ENCODE data around the gene ZNF367.

The ZNF367 gene

GRCh38 chr9:96453625-96454024 lies 35.5 kb upstream of the ZNF367 start:
- Histone ChIP-seq H3K9ac (no peak overlapping the region), H2AFZ (no peak overlapping the region), H3K36me3 (ENCODE audit: control insufficient read depth, insufficient read depth, low read length) (no peaks in the 10 kb centered on the region), H3K79me2 (no peaks in the 10 kb centered on the region), H3K9me3 (ENCODE audit: control insufficient read depth, low read length) (no peaks in the 10 kb centered on the region), H3K27ac (no peak overlapping the region), H3K27me3 (ENCODE audit: control insufficient read depth, insufficient read depth, low read length) (no peaks in the 10 kb centered on the region), H3K4me2 (ENCODE audit: low read length) (no peak overlapping the region), H3K4me1 (no peaks in the 10 kb centered on the region), H3K4me3 (ENCODE audit: low read depth, low read length) (no peak overlapping the region)
- peak; percentile 9 for TF ChIP-seq CTCF (IDR thresholded peaks at IDR 0.05)

GRCh38 chr9:96450613-96451528 lies 32.7 kb upstream of the ZNF367 start:
- H3K4me2 ChIP-seq (ENCODE audit: low read length) = peak overlapping the region; percentile 78
- no peaks in the 10 kb centered on the region for H3K4me1 ChIP-seq
- H3K9me3 ChIP-seq (ENCODE audit: control insufficient read depth, low read length) = no peaks in the 10 kb centered on the region
- TF ChIP-seq CTCF (IDR thresholded peaks at IDR 0.05) = no peak
- H3K4me3 ChIP-seq (ENCODE audit: low read depth, low read length) = peak overlapping the region; percentile 54
- no peaks in the 10 kb centered on the region for H3K79me2 ChIP-seq
- peak overlapping the region; percentile 57 for H2AFZ ChIP-seq
- H3K9ac ChIP-seq = no peak overlapping the region
- no peaks in the 10 kb centered on the region for H3K36me3 ChIP-seq (ENCODE audit: control insufficient read depth, insufficient read depth, low read length)
- H3K27ac ChIP-seq = no peak overlapping the region
- H3K27me3 ChIP-seq (ENCODE audit: control insufficient read depth, insufficient read depth, low read length) = no peaks in the 10 kb centered on the region

GRCh38 chr9:96449845-96450612 lies 31.9 kb upstream of the ZNF367 start, which contains the start of gene HABP4:
TSS of gene HABP4 (plus strand) at chr9:96450169. CDS start at chr9:96450280, 111 bp downstream.
- Histone ChIP-seq H3K4me2 (ENCODE audit: low read length) (peak within 1 kb of the TSS; percentile 82), H3K9me3 (ENCODE audit: control insufficient read depth, low read length) (no peaks in the 10 kb centered on the region), H2AFZ (peak within 1 kb of the TSS; percentile 84), H3K36me3 (ENCODE audit: control insufficient read depth, insufficient read depth, low read length) (no peaks in the 10 kb centered on the region), H3K79me2 (no peaks in the 10 kb centered on the region), H3K9ac (no peak within 1 kb of the TSS), H3K27me3 (ENCODE audit: control insufficient read depth, insufficient read depth, low read length) (no peaks in the 10 kb centered on the region), H3K27ac (no peak within 1 kb of the TSS), H3K4me1 (no peaks in the 10 kb centered on the region), H3K4me3 (ENCODE audit: low read depth, low read length) (peak within 1 kb of the TSS; percentile 54)
- no peak for TF ChIP-seq CTCF (IDR thresholded peaks at IDR 0.05)

GRCh38 chr9:96449523-96449844 lies 31.3 kb upstream of the ZNF367 start:
- H3K9ac ChIP-seq = no peak overlapping the region
- no peaks in the 10 kb centered on the region for H3K9me3 ChIP-seq (ENCODE audit: control insufficient read depth, low read length)
- H3K79me2 ChIP-seq = no peaks in the 10 kb centered on the region
- H3K4me3 ChIP-seq (ENCODE audit: low read depth, low read length) = peak overlapping the region; percentile 43
- no peaks in the 10 kb centered on the region for H3K36me3 ChIP-seq (ENCODE audit: control insufficient read depth, insufficient read depth, low read length)
- H3K27ac ChIP-seq = no peak overlapping the region
- peak overlapping the region; percentile 84 for H2AFZ ChIP-seq
- peak overlapping the region; percentile 82 for H3K4me2 ChIP-seq (ENCODE audit: low read length)
- no peak for TF ChIP-seq CTCF (IDR thresholded peaks at IDR 0.05)
- no peaks in the 10 kb centered on the region for H3K4me1 ChIP-seq
- no peaks in the 10 kb centered on the region for H3K27me3 ChIP-seq (ENCODE audit: control insufficient read depth, insufficient read depth, low read length)

All from parathyroid adenoma (tissue), 2 donors.